ENCODE data around the gene GRIA4. TPM values are rescaled to one million over a fixed set of nuclear protein-coding genes. Genes with fewer than 3 reads are reported as not detected.

Gene GRIA4
- polyA plus RNA-seq, 1 experiment, result not detected

DNA sequence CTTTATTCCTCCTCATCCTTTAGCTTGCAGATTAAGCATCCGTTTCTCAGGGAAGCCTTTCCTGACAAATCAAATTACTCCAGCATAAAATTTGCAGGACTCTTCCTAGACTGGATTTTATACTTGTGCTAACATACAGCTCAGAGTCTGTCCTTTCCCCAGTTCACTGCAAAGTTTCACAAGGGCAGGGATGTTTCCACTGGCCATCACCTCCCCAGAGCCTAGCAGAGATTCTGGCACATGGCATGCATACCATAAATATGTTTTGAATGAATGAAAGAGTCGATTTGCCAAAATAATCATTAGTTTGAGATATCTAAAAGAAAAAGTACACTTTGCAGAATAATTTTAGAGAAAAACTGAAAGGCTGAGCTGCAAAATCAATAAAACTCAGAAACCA lies 401.6 kb downstream of the GRIA4 start:
- TF ChIP-seq CTCF (IDR thresholded peaks at IDR 0.05; ENCODE audit: insufficient read depth, low read depth, low read length), result no peak
- no peak for DNase-seq (ENCODE audit: low read depth)
- POLR2A ChIA-PET, result no interaction called here
- CTCF ChIA-PET, result interaction anchor here (1.1 to 1.2 kb wide), 2 partner anchors 8 to 56 kb away, joined by 3 read pairs; no protein-coding TSS in a partner anchor
- Histone ChIP-seq H3K27me3 (ENCODE audit: control insufficient read depth, insufficient read depth, low read length) (no peaks in the 10 kb centered on the region), H3K4me3 (ENCODE audit: low read depth, low read length) (no peak overlapping the region), H3K36me3 (ENCODE audit: control insufficient read depth, insufficient read depth, low read length) (peaks cover 6% of the 10 kb centered on the region; the same call in 1 of the 2 replicates)

DNA sequence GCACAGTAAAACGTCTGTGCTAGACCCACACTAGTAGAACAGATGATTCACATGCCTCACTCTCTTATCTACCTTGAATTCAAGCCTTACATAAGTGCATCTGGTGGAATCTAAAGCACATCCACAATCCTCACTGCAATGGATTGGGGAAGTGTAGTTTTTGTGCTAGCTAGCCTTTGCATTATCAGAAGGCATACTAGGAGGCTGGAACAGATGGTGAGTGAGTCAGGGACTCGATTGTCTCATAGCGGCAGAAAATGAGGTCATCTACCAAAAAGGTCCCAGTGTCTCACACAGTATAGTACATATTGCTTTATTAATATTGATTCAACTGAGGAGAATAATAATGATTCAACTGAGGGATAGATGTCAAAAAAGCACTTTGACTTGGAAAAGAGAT lies 402.9 kb downstream of the GRIA4 start:
- peaks cover 6% of the 10 kb centered on the region; the same call in 1 of the 2 replicates for H3K36me3 ChIP-seq (ENCODE audit: control insufficient read depth, insufficient read depth, low read length)
- no peaks in the 10 kb centered on the region for H3K27me3 ChIP-seq (ENCODE audit: control insufficient read depth, insufficient read depth, low read length)
- ChIA-PET CTCF (no interaction called here), POLR2A (no interaction called here)
- no peak overlapping the region for H3K4me3 ChIP-seq (ENCODE audit: low read depth, low read length)
- no peak for DNase-seq (ENCODE audit: low read depth)
- TF ChIP-seq CTCF (IDR thresholded peaks at IDR 0.05; ENCODE audit: insufficient read depth, low read depth, low read length), result no peak

DNA sequence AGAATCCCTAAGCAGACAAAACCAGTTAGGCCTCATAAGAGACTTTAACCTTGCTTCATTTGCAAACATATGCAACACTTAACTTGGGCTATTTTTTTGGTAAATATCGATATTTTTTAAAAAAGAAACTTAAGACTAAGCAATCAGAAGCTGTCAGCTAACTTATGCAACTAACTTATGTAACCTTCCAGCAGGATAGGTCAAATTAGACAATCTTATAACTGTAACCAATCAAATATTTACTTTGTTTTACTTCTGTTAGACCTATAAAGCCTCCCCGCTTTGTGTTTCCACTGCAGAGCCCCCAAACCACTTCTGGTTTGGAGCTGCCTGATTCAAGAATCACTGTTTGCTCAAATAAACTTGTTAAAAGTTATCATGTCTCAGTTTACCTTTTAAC lies 404.2 kb downstream of the GRIA4 start:
- DNase-seq (ENCODE audit: low read depth), result no peak
- Histone ChIP-seq H3K36me3 (ENCODE audit: control insufficient read depth, insufficient read depth, low read length) (peaks cover 6% of the 10 kb centered on the region; the same call in 1 of the 2 replicates), H3K4me3 (ENCODE audit: low read depth, low read length) (no peak overlapping the region), H3K27me3 (ENCODE audit: control insufficient read depth, insufficient read depth, low read length) (no peaks in the 10 kb centered on the region)
- TF ChIP-seq CTCF (IDR thresholded peaks at IDR 0.05; ENCODE audit: insufficient read depth, low read depth, low read length), result no peak
- POLR2A ChIA-PET, result no interaction called here
- CTCF ChIA-PET, result no interaction called here

DNA sequence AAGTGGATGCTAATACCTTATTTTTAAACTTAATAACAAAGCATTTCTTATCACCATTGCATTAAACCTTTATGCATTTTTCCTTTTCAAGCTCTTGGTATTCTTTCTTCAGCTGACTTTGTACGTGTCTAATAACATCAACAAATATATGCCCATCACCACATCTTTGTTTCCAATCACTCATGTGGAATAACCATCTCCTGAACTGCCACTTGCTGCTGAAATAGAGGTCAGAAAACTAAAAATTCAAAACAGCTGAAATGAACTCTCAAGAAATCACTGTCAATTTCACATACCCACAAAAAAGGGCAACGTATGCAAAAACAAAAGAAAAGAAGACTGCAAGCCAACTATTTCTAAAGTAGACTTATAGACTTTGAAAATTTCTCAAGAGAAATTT lies 404.7 kb downstream of the GRIA4 start:
- no peak for DNase-seq (ENCODE audit: low read depth)
- TF ChIP-seq CTCF (IDR thresholded peaks at IDR 0.05; ENCODE audit: insufficient read depth, low read depth, low read length), result no peak
- no peaks in the 10 kb centered on the region for H3K27me3 ChIP-seq (ENCODE audit: control insufficient read depth, insufficient read depth, low read length)
- CTCF ChIA-PET, result interaction anchor here (0.6 kb wide), 1 partner anchor 9 kb away, joined by 3 read pairs; no protein-coding TSS in a partner anchor
- H3K36me3 ChIP-seq (ENCODE audit: control insufficient read depth, insufficient read depth, low read length), result peaks cover 5% of the 10 kb centered on the region; the same call in 1 of the 2 replicates
- no peak overlapping the region for H3K4me3 ChIP-seq (ENCODE audit: low read depth, low read length)
- POLR2A ChIA-PET, result no interaction called here

GRCh38 chr11:106015066-106015465 lies 405.2 kb downstream of the GRIA4 start:
- H3K27me3 ChIP-seq (ENCODE audit: control insufficient read depth, insufficient read depth, low read length), result no peaks in the 10 kb centered on the region
- DNase-seq (ENCODE audit: low read depth), result no peak
- peaks cover 4% of the 10 kb centered on the region; the same call in 1 of the 2 replicates for H3K36me3 ChIP-seq (ENCODE audit: control insufficient read depth, insufficient read depth, low read length)
- POLR2A ChIA-PET, result no interaction called here
- TF ChIP-seq CTCF (IDR thresholded peaks at IDR 0.05; ENCODE audit: insufficient read depth, low read depth, low read length), result no peak
- no peak overlapping the region for H3K4me3 ChIP-seq (ENCODE audit: low read depth, low read length)
- CTCF ChIA-PET, result interaction anchor here (0.6 kb wide), 1 partner anchor 9 kb away, joined by 3 read pairs; no protein-coding TSS in a partner anchor
